ENCODE results near the gene RERE.

- no peak for TF ChIP-seq CTCF (IDR thresholded peaks at IDR 0.05)
- TF ChIP-seq POLR2A (IDR thresholded peaks at IDR 0.05), result no peak
These were observed 379.0 kb downstream of the RERE start for GRCh38 chr1:8438489-8438888.

Measured in adrenal gland (tissue), 5 donors.